ENCODE data around the gene OR5K3. TPM values are rescaled to one million over a fixed set of nuclear protein-coding genes. Genes with fewer than 3 reads are reported as not detected.

OR5K3 gene
- total RNA-seq: not detected in 2 replicates
- long read RNA-seq: 0 reads

GRCh38 chr3:98390366-98390765 lies at the start of gene OR5K3:
TSS of gene OR5K3 (plus strand) at chr3:98390666. CDS start at chr3:98390666, 0 bp downstream.
- H3K27ac Mint-ChIP-seq (ENCODE audit: unreplicated experiment): no peak within 1 kb of the TSS
- no peak for TF ChIP-seq CTCF (IDR thresholded peaks at IDR 0.05)

GRCh38 chr3:98341758-98342157 lies 48.7 kb upstream of the OR5K3 start:
- H3K4me3 Mint-ChIP-seq (ENCODE audit: unreplicated experiment): no peak overlapping the region
- H3K36me3 Mint-ChIP-seq (ENCODE audit: unreplicated experiment): no peaks in the 10 kb centered on the region
- H3K4me1 Mint-ChIP-seq (ENCODE audit: unreplicated experiment): no peaks in the 10 kb centered on the region
- peaks cover 14% of the 10 kb centered on the region for H3K27me3 Mint-ChIP-seq (ENCODE audit: unreplicated experiment)
- no peak for DNase-seq (ENCODE audit: extremely low spot score, unreplicated experiment)
- no peak for TF ChIP-seq CTCF (IDR thresholded peaks at IDR 0.05)
- H3K27ac Mint-ChIP-seq (ENCODE audit: unreplicated experiment): no peak overlapping the region
- H3K9me3 Mint-ChIP-seq (ENCODE audit: unreplicated experiment): no peaks in the 10 kb centered on the region

More at GRCh38 chr3:98390366-98390765, at the start of gene OR5K3:
- Mint-ChIP-seq H3K27me3 (ENCODE audit: unreplicated experiment) (peaks cover 24% of the 10 kb centered on the region), H3K4me1 (ENCODE audit: unreplicated experiment) (no peaks in the 10 kb centered on the region), H3K36me3 (ENCODE audit: unreplicated experiment) (no peaks in the 10 kb centered on the region), H3K9me3 (ENCODE audit: unreplicated experiment) (no peaks in the 10 kb centered on the region), H3K4me3 (ENCODE audit: unreplicated experiment) (no peak within 1 kb of the TSS)
- no peak for DNase-seq (ENCODE audit: extremely low spot score, unreplicated experiment)

GRCh38 chr3:98343647-98344507 lies 46.6 kb upstream of the OR5K3 start:
- Mint-ChIP-seq H3K9me3 (ENCODE audit: unreplicated experiment) (no peaks in the 10 kb centered on the region), H3K27me3 (ENCODE audit: unreplicated experiment) (peaks cover 16% of the 10 kb centered on the region), H3K36me3 (ENCODE audit: unreplicated experiment) (no peaks in the 10 kb centered on the region), H3K4me1 (ENCODE audit: unreplicated experiment) (no peaks in the 10 kb centered on the region), H3K4me3 (ENCODE audit: unreplicated experiment) (no peak overlapping the region), H3K27ac (ENCODE audit: unreplicated experiment) (no peak overlapping the region)
- DNase-seq (ENCODE audit: extremely low spot score, unreplicated experiment): no peak
- TF ChIP-seq CTCF (IDR thresholded peaks at IDR 0.05): peak; percentile 48

- DNase-seq (ENCODE audit: extremely low spot score, unreplicated experiment): no peak
- H3K36me3 Mint-ChIP-seq (ENCODE audit: unreplicated experiment): no peaks in the 10 kb centered on the region
Observed at GRCh38 chr3:98350082-98350481, 40.4 kb upstream of the OR5K3 start.

More at GRCh38 chr3:98350082-98350481, 40.4 kb upstream of the OR5K3 start:
- no peak overlapping the region for H3K27ac Mint-ChIP-seq (ENCODE audit: unreplicated experiment)
- no peaks in the 10 kb centered on the region for H3K4me1 Mint-ChIP-seq (ENCODE audit: unreplicated experiment)
- peaks cover 34% of the 10 kb centered on the region for H3K27me3 Mint-ChIP-seq (ENCODE audit: unreplicated experiment)
- no peaks in the 10 kb centered on the region for H3K9me3 Mint-ChIP-seq (ENCODE audit: unreplicated experiment)
- no peak overlapping the region for H3K4me3 Mint-ChIP-seq (ENCODE audit: unreplicated experiment)
- no peak for TF ChIP-seq CTCF (IDR thresholded peaks at IDR 0.05)

All from osteocyte (in vitro differentiated cells).